GM18861 (cell line): Measurements from ENCODE around the gene RAB11FIP2.

Experiments used
- ATAC-seq: cut with Tn5 transposase; IDR thresholded peaks from one replicate; pipeline ENCODE4 v1.9.1; 2021; ENCODE audit not compliant: unreplicated experiment

The RAB11FIP2 gene

DNA sequence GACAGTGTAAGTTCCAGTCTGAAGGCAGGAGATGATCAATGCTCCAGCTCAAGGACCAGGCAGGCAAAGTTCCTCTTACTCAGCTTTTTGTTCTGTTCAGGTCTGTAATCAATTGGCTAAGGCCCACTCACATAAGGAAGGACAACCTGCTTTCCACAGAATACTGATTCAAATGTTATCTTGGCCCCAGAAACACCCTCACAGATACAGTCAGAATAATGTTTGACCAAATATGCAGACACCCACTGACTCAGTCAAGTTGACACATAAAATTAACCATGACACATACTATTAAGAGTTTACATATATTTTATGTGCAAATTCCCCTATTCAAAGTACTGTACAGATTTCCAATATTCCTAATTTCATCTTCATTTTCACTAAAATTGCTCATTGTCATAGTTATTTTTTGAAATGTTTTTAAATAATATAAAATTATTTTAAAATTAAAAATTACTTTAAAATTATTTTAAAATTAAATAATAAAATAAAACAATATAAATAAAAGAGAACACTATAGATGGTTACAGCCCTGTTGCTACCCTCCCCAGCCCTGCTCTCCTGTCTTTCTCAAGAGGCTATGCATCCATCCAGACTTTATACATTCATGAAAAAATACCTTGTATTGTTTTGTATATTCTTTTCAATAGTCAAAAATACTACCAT is 59.4 kb downstream of the RAB11FIP2 start:
- ATAC-seq, result no peak

DNA sequence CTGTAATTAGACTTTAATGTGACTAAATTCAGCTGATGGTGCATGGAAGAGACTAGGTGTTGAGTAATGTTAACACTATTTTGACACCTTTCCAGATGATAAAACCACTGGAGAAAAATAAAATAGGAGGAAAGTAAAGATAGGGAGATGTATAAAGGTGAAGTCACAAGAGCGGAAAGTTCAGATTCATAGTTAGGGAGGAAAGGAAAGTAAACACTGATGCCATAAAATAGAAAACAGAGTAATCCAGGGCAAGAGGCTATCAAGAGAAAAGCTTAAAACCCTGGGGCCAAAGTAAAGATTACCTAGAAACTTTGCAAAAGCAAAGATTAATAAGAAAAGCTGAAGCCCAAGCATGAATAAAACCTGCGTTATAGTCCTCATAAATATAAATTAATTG is 62.8 kb downstream of the RAB11FIP2 start:
- no peak for ATAC-seq

DNA sequence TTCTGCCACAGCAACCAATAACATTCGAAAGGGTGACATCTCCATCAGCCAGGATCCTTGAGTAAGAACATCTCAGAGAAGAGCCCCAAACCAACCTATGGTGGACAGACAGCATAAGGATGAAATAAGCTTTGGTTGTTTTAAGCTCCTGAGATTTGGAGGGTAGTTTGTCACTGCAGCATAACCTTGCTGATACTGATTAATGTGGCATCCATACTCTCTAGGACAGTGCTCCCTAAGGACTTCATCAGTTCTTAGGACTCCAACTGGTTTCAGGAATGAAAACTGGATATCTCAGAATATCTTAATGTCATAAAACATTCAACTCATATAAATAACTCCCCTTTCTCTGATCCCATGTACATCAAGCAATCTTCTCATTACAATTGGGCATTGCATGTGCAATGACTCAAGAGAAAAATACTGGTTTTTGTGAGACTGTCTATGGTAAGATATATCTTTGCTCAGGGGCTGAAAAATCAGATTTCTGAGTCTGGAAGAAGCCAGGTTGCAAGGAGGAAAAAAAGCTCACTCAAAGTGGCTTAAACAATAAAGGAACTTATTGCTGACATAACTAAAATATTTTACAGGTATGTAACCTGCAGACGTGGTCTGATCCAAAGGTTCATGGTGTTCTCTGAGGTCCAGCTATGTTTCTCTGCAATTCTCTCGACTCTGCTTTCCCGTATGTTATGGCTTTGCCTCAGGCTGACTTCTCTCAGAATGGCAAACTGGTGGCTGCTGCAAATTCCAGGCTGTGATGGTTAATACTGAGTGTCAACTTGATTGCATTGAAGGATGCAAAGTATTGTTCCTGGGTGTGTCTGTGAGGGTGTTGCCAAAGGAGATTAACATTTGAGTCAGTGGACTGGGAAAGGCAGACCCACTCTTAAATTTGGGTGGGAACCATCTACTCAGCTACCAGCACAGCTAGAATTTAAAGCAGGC is 65.7 kb downstream of the RAB11FIP2 start:
- no peak for ATAC-seq

DNA sequence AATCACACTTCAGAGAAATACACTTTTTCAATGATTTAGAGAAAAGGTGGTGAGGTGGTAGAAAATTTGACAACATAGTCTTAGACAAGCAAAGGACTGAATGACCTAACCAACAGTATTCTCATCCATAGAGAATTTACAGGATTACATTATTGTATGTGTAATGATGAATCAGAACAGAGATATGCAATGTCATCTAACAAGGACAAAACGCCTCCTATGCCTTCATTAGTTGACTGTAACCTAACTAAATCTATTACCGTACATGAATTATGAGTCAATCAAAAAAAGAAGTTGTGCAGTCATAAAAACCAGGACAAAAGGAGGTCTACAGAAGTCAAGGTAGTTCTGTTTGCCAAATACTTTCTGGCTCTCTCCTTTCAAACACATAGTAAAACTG is 66.5 kb downstream of the RAB11FIP2 start:
- no peak for ATAC-seq

DNA sequence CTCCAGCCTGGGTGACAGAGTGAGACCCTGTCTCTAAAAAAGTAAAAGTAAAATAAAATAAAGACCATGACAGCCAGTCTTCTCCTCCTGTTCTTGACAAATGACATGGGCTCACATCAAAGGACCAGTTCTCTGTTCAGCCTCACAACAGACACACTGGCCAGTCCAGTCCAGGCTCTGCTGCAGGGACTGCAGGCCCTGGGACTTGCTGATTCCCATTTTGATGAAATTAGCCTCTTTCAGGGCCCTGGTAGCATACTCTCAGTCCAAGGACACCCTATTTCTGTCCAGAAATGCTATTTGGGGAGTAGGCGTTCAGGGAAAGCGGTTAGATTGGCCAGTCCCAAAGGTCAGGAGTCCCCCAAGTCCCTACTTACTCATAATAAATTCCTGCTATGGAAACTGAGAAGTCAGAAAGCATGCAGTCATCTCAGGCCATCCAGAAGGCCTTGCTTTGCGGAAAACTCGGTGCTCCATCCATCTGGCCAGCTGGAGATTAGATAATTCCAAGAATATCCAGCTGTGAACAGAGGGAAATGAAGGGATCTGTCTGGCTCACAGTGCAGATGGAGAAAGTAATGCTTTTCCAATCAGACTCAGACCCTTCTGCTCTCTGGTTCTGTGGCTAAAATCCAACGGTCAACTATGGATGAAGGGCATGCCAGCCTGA is 74.4 kb downstream of the RAB11FIP2 start:
- no peak for ATAC-seq

DNA sequence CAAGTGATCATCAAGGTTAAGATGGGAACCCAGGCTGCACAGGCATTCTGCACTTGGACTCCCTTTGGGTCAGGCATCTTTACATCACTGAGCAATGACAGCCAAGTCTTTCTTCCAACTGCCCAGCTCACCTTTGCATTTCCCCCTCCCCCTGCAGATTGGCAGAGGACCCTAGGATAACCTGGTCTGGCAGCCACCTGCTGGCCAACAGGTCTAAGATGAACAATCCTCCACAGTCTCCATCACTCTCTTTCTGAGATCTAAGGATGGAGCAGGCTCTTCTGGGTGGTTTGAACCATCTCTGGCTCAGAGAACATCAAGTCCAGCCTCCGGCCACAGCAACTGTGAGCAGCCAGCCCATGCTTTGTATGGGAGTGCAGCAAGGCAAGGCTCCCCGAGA is 75.8 kb downstream of the RAB11FIP2 start:
- ATAC-seq, result no peak

DNA sequence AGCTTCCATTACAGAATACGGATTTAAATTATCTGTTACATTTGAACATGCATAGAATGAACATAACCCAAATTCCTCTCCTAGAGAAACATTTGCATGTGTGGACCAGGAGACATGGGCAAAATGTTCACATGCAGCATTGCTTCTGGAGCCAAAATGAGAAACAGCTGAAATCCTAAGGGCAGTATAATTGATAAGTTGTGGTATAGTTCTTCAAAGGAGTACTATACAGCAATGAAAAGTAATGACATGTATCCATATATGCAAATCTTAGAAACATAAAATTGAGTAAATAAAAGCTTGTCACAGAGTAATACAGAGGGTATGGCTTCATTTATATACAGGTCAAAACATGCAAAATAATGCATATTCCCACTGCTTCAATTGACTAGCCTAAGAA is 77.1 kb downstream of the RAB11FIP2 start:
- no peak for ATAC-seq

DNA sequence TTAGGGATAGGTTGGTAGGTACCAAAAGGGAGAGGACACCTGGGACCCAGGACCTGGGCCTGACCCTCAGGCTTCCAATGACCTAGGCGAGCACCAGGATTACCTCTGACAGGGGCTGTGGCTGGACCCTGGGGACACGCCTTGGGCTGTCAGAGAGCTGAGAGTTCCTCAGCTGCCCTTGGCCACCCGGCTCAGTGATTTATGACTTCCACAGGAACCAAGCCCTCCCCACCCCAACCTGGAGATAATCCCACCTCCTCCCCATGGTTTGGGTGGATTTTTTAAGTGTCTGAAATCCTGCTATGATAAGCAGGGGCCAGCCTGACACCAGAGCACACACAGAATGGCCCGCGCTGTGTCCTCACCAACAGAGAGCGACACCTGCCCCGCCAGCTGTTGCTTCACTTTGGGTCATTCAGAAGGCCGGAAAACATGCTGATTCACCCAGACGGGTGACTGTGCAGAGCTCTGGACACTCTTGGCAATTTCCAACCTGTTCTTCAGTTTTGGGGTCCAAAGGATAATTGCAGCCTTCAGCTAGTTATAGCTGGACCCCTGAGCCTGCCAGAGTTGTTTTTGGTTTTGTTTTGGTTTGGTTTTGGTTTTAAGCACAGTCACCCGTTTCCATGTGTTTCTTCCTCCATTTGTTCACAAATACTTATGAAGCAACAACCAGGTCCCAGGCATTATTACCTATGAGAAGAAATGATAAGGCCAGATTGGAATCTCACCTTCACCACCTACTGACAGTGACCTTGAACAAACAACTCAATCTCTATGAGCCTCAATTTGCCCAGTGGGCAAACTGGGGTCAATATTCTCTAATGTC is 78.2 kb downstream of the RAB11FIP2 start:
- no peak for ATAC-seq

DNA sequence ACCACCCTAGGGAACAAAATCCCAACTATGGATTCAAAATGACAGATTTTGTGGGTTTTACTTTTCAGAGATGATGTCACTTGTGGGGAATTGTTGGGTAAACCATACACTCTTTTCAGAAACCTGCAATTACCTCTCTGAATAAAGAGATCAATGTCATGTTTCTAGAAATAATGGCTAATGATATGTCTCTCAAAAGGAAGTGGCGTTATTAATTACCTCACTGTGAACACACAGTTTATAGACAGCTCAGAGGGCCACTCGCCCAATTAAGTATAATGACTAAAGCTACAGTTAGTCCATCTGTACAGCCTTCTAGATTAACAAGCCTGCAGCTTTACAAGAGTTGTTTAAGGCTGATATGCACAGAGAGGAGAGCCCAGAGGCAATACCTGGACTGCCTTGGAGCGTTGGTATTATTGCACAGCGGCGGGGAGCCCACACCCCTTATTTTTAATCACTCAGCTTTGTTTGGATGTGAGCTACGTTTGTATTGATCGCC is 79.5 kb downstream of the RAB11FIP2 start:
- ATAC-seq, result no peak

DNA sequence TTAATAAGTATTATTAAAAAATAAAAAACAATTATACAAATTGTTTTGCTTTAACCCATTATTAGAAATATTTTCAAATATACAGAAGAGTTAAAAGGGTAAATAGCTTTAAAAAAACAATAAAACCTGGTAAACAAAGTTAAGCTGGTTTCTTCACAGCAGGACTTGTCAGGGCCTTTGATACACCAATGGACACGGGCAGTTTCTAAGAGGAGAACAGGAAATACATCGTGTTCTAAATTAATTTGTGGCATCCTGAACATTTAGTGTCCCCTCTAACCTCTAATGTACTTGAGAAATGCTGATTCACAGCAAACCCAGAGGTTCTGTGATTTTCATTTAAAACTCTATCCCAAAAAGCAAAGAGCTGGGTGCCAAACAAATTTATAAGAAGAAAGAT is 80.8 kb downstream of the RAB11FIP2 start:
- ATAC-seq, result no peak

DNA sequence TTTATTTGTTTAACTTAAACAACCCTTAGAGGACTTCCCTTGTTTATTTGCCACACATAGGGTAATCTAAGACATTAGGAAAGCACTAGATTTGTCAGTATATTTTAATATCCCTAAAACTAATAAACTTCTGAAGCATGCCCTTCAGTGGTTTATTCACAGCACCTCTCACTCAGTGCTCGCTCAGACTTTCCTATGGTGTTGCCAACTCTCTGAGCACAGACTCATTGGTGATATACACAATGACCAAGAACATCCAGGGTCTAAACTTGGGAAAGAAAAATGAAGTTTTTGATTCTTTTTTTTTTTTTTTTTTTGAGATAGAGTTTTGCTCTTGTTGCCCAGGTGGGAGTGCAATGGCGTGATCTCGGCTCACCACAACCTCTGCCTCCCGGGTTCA is 82.2 kb downstream of the RAB11FIP2 start:
- ATAC-seq, result no peak

DNA sequence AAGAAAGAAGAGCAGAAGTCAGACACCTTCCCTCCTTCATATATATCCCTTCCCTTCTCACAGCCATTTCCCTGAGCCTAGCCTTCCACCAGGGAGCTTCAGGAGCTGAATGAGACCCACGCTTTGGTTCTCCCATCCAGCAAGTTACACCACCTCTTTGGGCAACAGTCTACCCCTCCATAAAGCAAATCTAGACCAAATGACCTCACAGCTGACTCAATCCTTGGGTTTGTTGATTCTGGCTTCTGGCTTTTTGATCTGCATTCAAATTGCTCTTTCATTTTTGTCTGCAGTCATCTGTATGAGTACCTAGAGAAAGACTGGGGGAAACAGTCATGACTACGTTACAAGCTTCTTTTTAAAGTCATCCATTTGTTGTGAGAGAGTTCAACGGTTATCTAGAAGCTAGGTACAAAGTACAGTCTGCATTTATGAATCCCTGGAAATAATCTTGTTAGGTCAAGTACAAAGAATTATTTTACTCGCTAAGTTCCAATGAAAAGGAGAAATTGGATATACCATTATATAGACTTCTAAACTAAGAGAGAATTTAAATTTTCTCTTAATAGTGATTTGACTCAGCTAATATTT is 86.3 kb downstream of the RAB11FIP2 start:
- ATAC-seq, result no peak

DNA sequence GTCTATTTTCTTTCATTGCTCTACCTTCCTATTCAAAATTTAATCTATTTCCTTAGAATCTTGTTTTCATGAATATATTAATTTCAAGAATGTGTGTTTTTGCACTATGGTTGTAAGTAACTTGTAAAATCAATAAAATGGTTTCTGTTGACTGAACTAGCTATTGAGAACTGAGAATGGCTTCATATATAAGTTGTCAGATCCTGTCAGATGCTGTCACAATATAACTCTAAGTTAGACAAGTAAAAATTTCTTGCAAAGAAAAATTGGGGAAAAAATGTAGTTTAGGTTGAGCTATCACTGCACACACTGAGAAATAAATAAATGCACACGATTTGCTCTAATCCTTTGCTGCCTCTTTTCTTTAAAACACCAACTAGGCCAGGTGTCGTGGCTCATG is 89.8 kb downstream of the RAB11FIP2 start:
- ATAC-seq, result no peak

DNA sequence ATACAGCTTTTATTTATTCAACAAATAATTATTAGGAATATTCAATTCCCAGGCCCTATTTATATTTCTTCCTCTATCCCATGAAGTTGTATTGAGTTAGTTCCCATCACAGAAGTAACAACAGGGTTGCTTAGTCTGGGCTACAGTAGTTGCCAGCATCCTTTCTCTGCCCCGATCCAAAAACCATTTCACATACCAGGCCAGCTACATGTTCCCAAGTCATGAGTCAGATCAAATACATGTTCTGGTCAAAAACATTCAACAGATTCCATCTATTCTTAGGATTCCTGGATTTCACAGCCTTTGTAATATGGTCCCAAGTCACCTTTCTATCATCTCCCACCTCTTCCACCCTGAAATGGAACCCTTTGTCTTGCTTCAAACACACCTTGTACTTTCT is 91.6 kb downstream of the RAB11FIP2 start:
- ATAC-seq, result no peak
